Measurements from ENCODE around the gene THRAP3.

DNA sequence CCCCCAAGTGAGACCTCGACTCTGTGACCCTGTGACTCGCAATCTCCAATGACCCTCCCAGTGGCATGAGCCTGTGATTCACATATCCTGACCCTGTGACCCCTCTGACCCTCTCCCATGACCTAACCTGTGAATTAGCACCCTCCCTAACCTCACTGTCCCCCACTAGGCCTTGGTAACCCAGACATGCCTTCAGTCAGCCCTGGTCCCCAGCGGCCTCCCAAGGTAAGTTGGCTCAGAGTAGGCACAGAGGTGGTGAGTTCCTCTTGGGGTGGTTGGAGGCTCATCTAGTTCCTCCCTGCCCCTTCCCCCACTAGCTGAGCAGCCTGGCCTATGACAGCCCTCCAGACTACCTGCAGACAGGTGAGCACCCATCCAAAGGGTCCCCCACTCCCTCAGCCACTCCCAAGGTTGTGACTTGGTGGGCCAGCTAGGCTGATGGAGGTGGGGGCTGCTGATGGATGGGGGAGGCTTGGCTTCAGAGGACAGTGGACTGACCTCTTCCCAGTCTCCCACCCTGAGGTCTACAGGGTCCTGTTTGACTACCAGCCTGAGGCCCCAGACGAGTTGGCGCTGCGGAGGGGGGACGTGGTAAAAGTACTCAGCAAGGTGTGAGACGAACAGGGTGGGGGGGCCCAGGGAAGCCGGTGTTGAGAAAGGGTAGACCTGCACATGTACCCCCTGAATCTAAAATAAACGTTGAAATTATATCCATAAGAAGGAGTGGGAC, 83.5 kb downstream of the THRAP3 start:
- TF ChIP-seq, protein P1, sequence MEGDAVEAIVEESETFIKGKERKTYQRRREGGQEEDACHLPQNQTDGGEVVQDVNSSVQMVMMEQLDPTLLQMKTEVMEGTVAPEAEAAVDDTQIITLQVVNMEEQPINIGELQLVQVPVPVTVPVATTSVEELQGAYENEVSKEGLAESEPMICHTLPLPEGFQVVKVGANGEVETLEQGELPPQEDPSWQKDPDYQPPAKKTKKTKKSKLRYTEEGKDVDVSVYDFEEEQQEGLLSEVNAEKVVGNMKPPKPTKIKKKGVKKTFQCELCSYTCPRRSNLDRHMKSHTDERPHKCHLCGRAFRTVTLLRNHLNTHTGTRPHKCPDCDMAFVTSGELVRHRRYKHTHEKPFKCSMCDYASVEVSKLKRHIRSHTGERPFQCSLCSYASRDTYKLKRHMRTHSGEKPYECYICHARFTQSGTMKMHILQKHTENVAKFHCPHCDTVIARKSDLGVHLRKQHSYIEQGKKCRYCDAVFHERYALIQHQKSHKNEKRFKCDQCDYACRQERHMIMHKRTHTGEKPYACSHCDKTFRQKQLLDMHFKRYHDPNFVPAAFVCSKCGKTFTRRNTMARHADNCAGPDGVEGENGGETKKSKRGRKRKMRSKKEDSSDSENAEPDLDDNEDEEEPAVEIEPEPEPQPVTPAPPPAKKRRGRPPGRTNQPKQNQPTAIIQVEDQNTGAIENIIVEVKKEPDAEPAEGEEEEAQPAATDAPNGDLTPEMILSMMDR (IDR thresholded peaks at IDR 0.05; ENCODE audit: borderline replicate concordance, extremely low read depth, low read length, poor library complexity, severe bottlenecking), result no peak
- no peak for TF ChIP-seq EZH2 (IDR thresholded peaks at IDR 0.05; ENCODE audit: borderline replicate concordance, low read depth, low read length, severe bottlenecking)
